Measurements from ENCODE around the gene SLC6A19. TPM values are rescaled to one million over a fixed set of nuclear protein-coding genes. Genes with fewer than 3 reads are reported as not detected.

Gene SLC6A19
- total RNA-seq, 1 experiment from 2014 or later = 0.29 TPM

- peaks cover 5% of the 10 kb centered on the region for H3K27me3 Mint-ChIP-seq (ENCODE audit: insufficient read depth, unreplicated experiment)
- POLR2A ChIA-PET = no interaction called here
- H3K4me1 Mint-ChIP-seq (ENCODE audit: low read depth, unreplicated experiment) = peaks cover 5% of the 10 kb centered on the region
- Histone ChIP-seq H3K4me1 (no peaks in the 10 kb centered on the region), H3K36me3 (ENCODE audit: control insufficient read depth, insufficient read depth, low read length) (no peaks in the 10 kb centered on the region), H3K4me3 (ENCODE audit: low read depth, low read length) (no peak overlapping the region), H3K9me3 (0 out of 2 replicates have a peak, but pooled peaks cover 11% of the 10 kb centered on the region), H3K27me3 (replicated peaks; ENCODE audit: control insufficient read depth, insufficient read depth, low read length) (no peaks in the 10 kb centered on the region)
- H3K36me3 Mint-ChIP-seq (ENCODE audit: insufficient read depth, unreplicated experiment) = peaks cover 5% of the 10 kb centered on the region
- H3K4me3 Mint-ChIP-seq (ENCODE audit: unreplicated experiment) = no peak overlapping the region
- DNase-seq = peak in 1 of 2 experiments; percentile 69
- no peak overlapping the region for H3K27ac Mint-ChIP-seq (ENCODE audit: unreplicated experiment)
- TF ChIP-seq CTCF (IDR thresholded peaks at IDR 0.05; ENCODE audit: insufficient read depth in 1 of 2, low read depth in 1 of 2, low read length in 1 of 2, severe bottlenecking in 1 of 2, unreplicated experiment in 1 of 2) = no peak
- peaks cover 10% of the 10 kb centered on the region for H3K9me3 Mint-ChIP-seq (ENCODE audit: unreplicated experiment)
- CTCF ChIA-PET = interaction anchor here (1.3 kb wide), 1 partner anchor 31 kb away, joined by 7 read pairs; no protein-coding TSS in a partner anchor
- BruUV-seq (replicated peaks) = no TSS peak
- intact Hi-C loops (cut with micrococcal nuclease; ENCODE audit: unreplicated experiment) = no loop called here
Measured at GRCh38 chr5:1239505-1240251, 38.3 kb downstream of the SLC6A19 start.

GRCh38 chr5:1240496-1241260 is 39.3 kb downstream of the SLC6A19 start:
- no TSS peak for BruUV-seq (replicated peaks)
- TF ChIP-seq CTCF (IDR thresholded peaks at IDR 0.05; ENCODE audit: insufficient read depth in 1 of 2, low read depth in 1 of 2, low read length in 1 of 2, severe bottlenecking in 1 of 2, unreplicated experiment in 1 of 2) = no peak
- no peak overlapping the region for H3K27ac Mint-ChIP-seq (ENCODE audit: unreplicated experiment)

GRCh38 chr5:1241509-1242080 is 40.2 kb downstream of the SLC6A19 start:
- Histone ChIP-seq H3K4me1 (no peaks in the 10 kb centered on the region), H3K27me3 (replicated peaks; ENCODE audit: control insufficient read depth, insufficient read depth, low read length) (no peaks in the 10 kb centered on the region), H3K4me3 (ENCODE audit: low read depth, low read length) (no peak overlapping the region), H3K9me3 (no peaks in the 10 kb centered on the region), H3K36me3 (ENCODE audit: control insufficient read depth, insufficient read depth, low read length) (no peaks in the 10 kb centered on the region)
- CTCF ChIA-PET = no interaction called here
- DNase-seq = no peak
- intact Hi-C loops (cut with micrococcal nuclease; ENCODE audit: unreplicated experiment) = no loop called here
- no peak for TF ChIP-seq CTCF (IDR thresholded peaks at IDR 0.05; ENCODE audit: insufficient read depth in 1 of 2, low read depth in 1 of 2, low read length in 1 of 2, severe bottlenecking in 1 of 2, unreplicated experiment in 1 of 2)
- H3K27me3 Mint-ChIP-seq (ENCODE audit: insufficient read depth, unreplicated experiment) = peaks cover 5% of the 10 kb centered on the region
- POLR2A ChIA-PET = no interaction called here
- peaks cover 5% of the 10 kb centered on the region for H3K36me3 Mint-ChIP-seq (ENCODE audit: insufficient read depth, unreplicated experiment)
- BruUV-seq (replicated peaks) = no TSS peak
- H3K27ac Mint-ChIP-seq (ENCODE audit: unreplicated experiment) = no peak overlapping the region
- H3K4me3 Mint-ChIP-seq (ENCODE audit: unreplicated experiment) = no peak overlapping the region
- H3K4me1 Mint-ChIP-seq (ENCODE audit: low read depth, unreplicated experiment) = peaks cover 5% of the 10 kb centered on the region
- H3K9me3 Mint-ChIP-seq (ENCODE audit: unreplicated experiment) = no peaks in the 10 kb centered on the region

More at GRCh38 chr5:1240496-1241260, 39.3 kb downstream of the SLC6A19 start:
- Mint-ChIP-seq H3K27me3 (ENCODE audit: insufficient read depth, unreplicated experiment) (peaks cover 5% of the 10 kb centered on the region), H3K9me3 (ENCODE audit: unreplicated experiment) (peaks cover 8% of the 10 kb centered on the region), H3K4me1 (ENCODE audit: low read depth, unreplicated experiment) (peaks cover 5% of the 10 kb centered on the region), H3K36me3 (ENCODE audit: insufficient read depth, unreplicated experiment) (peaks cover 5% of the 10 kb centered on the region), H3K4me3 (ENCODE audit: unreplicated experiment) (no peak overlapping the region)
- no peaks in the 10 kb centered on the region for H3K27me3 ChIP-seq (replicated peaks; ENCODE audit: control insufficient read depth, insufficient read depth, low read length)
- H3K9me3 ChIP-seq = 0 out of 2 replicates have a peak, but pooled peaks cover 9% of the 10 kb centered on the region
- no peaks in the 10 kb centered on the region for H3K36me3 ChIP-seq (ENCODE audit: control insufficient read depth, insufficient read depth, low read length)
- ChIA-PET CTCF (no interaction called here), POLR2A (no interaction called here)
- intact Hi-C loops (cut with micrococcal nuclease; ENCODE audit: unreplicated experiment) = no loop called here
- no peaks in the 10 kb centered on the region for H3K4me1 ChIP-seq
- H3K4me3 ChIP-seq (ENCODE audit: low read depth, low read length) = no peak overlapping the region
- DNase-seq = no peak

Measured in Caco-2 (cell line).